Globus pallidus (tissue), 1 donor: ENCODE data around the gene GPATCH4.
A peak's percentile ranks its signal among the peaks of the same experiment; 100 is the strongest.
"Not testable (repeated sequence)": the region's sequence is repeated elsewhere in the genome, so short reads cannot be mapped to it uniquely, and the experiment has no call there.

Experiments used
- DNase-seq: peaks from one replicate; pipeline ENCODE4 v3.0.0-alpha.2; 2015; ENCODE audit warnings: low spot score

The GPATCH4 gene

DNA sequence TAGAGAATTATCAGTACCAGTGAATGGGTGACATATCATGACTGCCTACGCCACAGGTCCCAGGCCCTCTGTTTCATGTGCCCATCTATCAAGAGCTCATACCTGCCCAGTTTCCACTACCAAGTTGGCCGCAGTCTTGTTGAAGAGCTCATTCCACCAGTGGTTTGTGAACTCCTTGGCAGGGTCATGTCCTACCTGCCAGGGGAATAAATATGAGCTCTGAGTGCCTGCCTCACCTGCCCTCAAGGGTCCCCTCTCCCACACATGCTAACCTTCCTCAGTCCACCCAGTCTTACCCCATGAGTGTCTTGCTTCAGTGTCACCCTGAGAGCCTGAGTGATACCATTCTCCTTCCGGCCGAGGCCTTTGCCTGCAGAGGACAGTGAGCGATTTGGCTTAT lies 3.2 kb downstream of the GPATCH4 start:
- no peak for DNase-seq

- no peak for DNase-seq
Measured at GRCh38 chr1:156596426-156596825, 4.9 kb downstream of the GPATCH4 start.

DNA sequence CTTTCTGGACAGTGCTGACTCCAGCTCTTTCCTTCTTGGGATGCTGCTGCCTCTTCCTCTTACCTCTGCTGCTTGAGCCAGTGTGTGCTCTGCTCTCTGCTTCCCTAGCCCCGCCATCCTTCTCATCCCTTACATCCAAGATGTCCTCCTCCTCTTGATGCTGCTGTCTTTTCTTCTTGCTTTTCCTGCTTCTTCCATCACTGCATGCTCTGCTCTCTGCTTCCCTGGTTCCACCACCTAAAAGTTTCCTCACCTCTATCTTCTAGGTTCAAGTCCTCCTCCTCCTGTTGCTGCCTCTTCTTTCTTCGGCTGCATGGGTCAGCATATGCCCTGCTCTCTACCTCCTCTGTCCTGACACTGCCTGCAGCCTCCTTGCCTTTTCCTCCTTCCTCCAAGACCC lies 6.3 kb downstream of the GPATCH4 start:
- DNase-seq, result no peak

DNA sequence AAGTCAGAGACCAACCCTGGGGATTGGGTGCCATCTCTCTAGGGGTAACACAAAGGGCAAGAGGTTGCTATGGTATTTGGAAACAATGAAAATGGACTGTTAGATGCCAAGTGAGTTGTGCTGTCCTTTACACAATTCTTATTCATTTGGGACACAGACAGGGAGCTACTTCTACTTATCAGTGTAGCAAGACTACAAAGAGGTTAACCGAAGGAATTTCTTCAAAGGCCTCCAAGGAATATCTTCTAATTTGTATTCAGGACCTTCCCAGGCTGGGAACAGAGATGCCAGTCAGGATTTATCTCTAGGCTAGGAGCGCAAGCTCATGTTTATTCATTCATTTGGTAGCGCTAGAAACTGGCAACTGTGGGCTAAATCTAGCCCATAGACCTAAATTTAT lies 7.1 kb downstream of the GPATCH4 start:
- no peak for DNase-seq

- DNase-seq, result no peak
Measured at GRCh38 chr1:156593661-156593989, 7.7 kb downstream of the GPATCH4 start.

DNA sequence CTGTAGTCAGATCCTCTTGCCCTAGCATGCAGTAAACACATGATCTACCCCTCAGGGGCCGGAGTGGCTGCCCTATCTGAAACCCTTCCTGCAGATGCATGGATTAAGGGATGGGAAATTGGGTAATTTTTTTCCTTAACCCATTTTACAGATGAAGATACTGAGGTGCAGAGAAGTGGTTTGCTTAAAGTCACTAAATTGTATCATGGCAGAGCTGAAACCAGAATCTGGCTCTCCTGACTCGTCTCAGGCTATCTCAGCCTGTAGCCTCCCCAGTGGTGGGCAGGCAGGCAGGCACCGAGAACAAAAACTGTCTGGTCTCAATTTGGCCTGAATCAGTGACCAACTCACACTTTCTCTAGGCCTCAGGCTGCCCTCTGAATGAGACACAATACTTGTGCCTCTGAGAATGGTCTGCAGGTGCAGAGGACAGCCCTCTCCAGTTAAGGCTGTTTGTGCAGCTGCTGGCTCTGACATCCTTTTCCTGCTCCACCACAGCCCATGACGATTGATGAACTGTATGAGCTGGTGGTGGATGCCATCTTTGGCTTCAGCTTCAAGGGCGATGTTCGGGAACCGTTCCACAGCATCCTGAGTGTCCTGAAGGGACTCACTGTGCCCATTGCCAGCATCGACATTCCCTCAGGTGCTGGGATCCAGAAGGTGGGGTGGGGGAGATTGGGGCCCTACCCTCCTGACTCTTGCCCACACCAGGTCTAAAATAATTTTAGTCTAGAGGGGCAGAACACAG lies 8.2 kb downstream of the GPATCH4 start:
- no peak for DNase-seq

- DNase-seq, result no peak
Measured at GRCh38 chr1:156592158-156592909, 8.9 kb downstream of the GPATCH4 start.

GRCh38 chr1:156591432-156592157 lies 9.7 kb downstream of the GPATCH4 start, which contains the start of gene NAXE:
Gene NAXE (plus strand): TSS chr1:156591776. CDS start chr1:156591805, 29 bp downstream.
- DNase-seq, result peak; percentile 77

- DNase-seq, result no peak
Measured at GRCh38 chr1:156591181-156591431, 10.2 kb downstream of the GPATCH4 start.

GRCh38 chr1:156590326-156591180 lies 10.7 kb downstream of the GPATCH4 start:
- no peak for DNase-seq

DNA sequence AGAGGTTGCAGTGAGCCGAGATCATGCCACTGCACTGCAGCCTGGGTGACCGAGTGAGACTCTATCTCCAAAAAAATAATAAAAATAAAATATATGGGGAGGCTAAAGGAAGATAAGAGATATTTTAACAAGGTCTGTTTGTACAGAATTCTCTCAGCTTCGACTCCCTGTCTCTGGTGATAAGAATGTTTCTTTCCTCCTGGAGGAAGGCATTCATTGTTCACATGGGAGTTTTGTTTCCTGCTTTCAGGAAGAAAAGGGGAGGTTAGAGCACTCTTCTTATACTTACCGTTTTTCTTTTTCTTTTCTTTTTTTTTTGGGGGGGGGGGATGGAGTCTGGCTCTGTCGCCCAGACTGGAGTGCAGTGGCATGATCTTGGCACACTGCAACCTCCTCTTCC lies 11.7 kb downstream of the GPATCH4 start:
- DNase-seq, result no peak

GRCh38 chr1:156587927-156588326 lies 13.4 kb downstream of the GPATCH4 start:
- not testable (repeated sequence) for DNase-seq

- no peak for DNase-seq
Measured at GRCh38 chr1:156586892-156587477, 14.3 kb downstream of the GPATCH4 start.

DNA sequence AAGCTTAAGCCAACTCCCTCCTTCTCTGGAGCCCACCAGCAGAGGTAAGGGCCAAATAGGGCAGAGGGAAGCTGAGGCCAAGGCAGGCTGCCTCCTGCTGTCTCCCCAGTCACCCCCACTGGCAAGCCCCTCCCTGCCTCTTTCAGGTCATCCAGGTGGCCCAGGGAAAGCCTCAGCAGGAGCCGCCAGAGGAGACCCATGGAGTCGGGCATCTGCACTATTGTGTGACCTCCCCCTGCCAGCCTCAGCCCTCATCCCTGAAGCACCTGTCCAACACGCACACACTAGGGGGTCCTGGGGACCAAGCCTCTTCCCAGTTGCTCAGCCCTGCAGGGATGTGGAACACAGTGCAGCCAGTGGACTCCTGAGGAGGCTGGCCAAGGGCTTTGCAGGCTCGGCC lies 15.0 kb downstream of the GPATCH4 start:
- DNase-seq, result no peak

DNA sequence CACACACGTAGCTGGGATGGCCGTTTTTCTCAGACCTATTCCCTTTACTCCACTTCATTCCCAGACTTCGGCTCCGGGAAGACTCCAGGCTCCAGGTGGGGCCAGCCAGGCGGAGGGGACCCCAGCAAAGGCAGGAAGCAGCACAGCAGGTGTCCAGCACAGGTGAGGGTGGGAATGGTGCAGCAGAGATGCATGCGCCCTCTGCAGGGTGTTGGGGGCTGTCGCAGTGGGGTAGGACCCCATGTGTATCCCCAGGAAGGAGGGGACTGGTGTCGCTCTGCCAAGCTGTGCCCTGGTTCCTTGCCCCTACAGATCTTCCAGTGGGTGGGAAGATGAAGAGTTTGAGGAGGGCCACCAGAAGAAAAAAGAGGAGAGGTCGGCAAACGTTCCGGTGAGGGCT lies 16.5 kb downstream of the GPATCH4 start:
- no peak for DNase-seq

- peak; percentile 77 for DNase-seq
Measured at GRCh38 chr1:156583821-156584622, 17.3 kb downstream of the GPATCH4 start.

- DNase-seq, result no peak
Measured at GRCh38 chr1:156582388-156583017, 18.8 kb downstream of the GPATCH4 start.

GRCh38 chr1:156581661-156582387 lies 19.5 kb downstream of the GPATCH4 start:
- no peak for DNase-seq

DNA sequence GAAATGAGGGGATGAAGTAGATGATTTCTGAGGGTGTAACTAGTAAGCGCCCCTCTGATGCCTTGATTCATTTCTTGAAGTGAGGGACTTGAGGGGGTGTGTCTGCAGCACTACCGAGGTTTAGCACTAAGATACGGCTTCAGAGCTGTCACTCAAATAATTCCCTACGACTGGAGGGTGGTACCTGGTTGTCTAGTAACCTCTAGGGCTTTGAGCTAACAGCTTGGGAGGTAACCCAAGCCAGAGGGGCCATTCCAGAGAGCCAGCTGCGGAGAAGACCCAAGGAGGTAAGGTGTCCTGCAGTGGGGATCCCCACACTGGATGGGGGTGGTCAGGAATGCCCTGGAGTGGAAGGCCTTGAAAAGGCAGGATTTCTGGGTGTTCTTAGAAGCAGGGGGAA lies 21.8 kb downstream of the GPATCH4 start, which contains the start of gene TTC24:
Gene TTC24 (plus strand): TSS at position 252 of the 400 bp plus-strand sequence. CDS start 1,642 bp downstream, outside the sequence.
- no peak for DNase-seq

- no peak for DNase-seq
Measured at GRCh38 chr1:156578055-156578454, 23.2 kb downstream of the GPATCH4 start.
